Heart right ventricle (tissue), 16 donors: ENCODE results near the gene TCF4. TPM values are rescaled to one million over a fixed set of nuclear protein-coding genes. Genes with fewer than 3 reads are reported as not detected.

Source experiments
- ATAC-seq, 8 donors: fragments of 200-7000 bp; cut with Tn5 transposase; one replicate each; pipeline ENCODE4 v1.9.1; 2020; ENCODE audit warnings: mild to moderate bottlenecking in 8 of 8, moderate library complexity in 8 of 8, moderate number of reproducible peaks in 1 of 8
- DNase-seq, 2 donors: peaks; one replicate each; pipeline ENCODE4 v3.0.0-alpha.2; 2020
- H3K27ac ChIP-seq, 10 donors: fragments of 200-600 bp; sonication (generic) in 2 of 10; one replicate each; pipeline versions ENCODE4 v1.5.0 to v1.8.0; 2020 to 2022; ENCODE audit warnings: mild to moderate bottlenecking in 3 of 10
- H3K27me3 ChIP-seq, 7 donors: fragments of 200-600 bp; one replicate each; pipeline ENCODE4 v1.8.0; 2021 to 2022; ENCODE audit warnings: mild to moderate bottlenecking in 2 of 7
- H3K36me3 ChIP-seq, 9 donors: fragments of 200-600 bp; sonication (generic) in 1 of 9; one replicate each; pipeline versions ENCODE4 v1.5.0 to v1.8.0; 2020 to 2022; ENCODE audit warnings: mild to moderate bottlenecking in 2 of 9
- H3K4me1 ChIP-seq, 9 donors: fragments of 200-600 bp; sonication (generic) in 1 of 9; one replicate each; pipeline versions ENCODE4 v1.5.0 to v1.8.0; 2020 to 2022; ENCODE audit warnings: mild to moderate bottlenecking in 4 of 9
- H3K4me3 ChIP-seq, 10 donors: fragments of 200-600 bp; sonication (generic) in 2 of 10; one replicate each; pipeline versions ENCODE4 v1.5.0 to v1.8.0; 2020 to 2022; ENCODE audit warnings: mild to moderate bottlenecking in 7 of 10, moderate library complexity in 2 of 10
- H3K9me3 ChIP-seq, 11 donors: fragments of 200-600 bp in 10 of 11; sonication (generic) in 2 of 11; one replicate each; pipeline versions ENCODE4 v1.5.0 to v1.8.0; 2013 to 2022; ENCODE audit warnings: mild to moderate bottlenecking in 2 of 11, control low read depth in 1 of 11, moderate library complexity in 1 of 11
- CTCF ChIP-seq, 9 donors: fragments of 200-600 bp; sonication (generic) in 2 of 9; IDR thresholded peaks; one replicate each; pipeline versions ENCODE4 v1.5.0 to v1.8.0; 2021 to 2022; ENCODE audit warnings: antibody characterized with exemption in 9 of 9, mild to moderate bottlenecking in 5 of 9, moderate library complexity in 1 of 9
- WGBS, 2 donors: extraction: QIAGEN DNeasy Blood & Tissue Kit; methylation state at CpG; one replicate each; pipeline ENCODE4 v1.1.7; 2013; ENCODE audit warnings: inconsistent platforms in 1 of 2; 5-methylcytosine and 5-hydroxymethylcytosine counted together
- intact Hi-C, 10 donors: fragments of 100-400 bp; cut with DNase I; formaldehyde crosslinking; loops; one replicate each; pipeline versions ENCODE4 v1.11.1 to v1.14.2; 2022
- polyA plus RNA-seq, 2 donors: library from polyadenylated mRNA; stranded (reverse); fragments of 200-250 nt; gene quantifications; one replicate each; pipeline ENCODE4 v1.2.3, GENCODE V29; 2013
- total RNA-seq, 10 donors: library from RNA; stranded (reverse); fragmentation: NEBNext Ultra II Directional in 3 of 10; extraction: Animal tissue kit (Norgen Biotek cat#: 25700) in 3 of 10; gene quantifications; one replicate each; pipeline versions ENCODE4 v1.2.1 to v1.2.4, GENCODE V29; 2021 to 2023
- donor health status: Arrhythmogenic right ventricular cardiomyopathy.
- donor health status: ischemic (EF 13 %, LVEDD 7.1; RV severe dilation, severe dysfunction).
- donor health status: healthy with polysubstance abuse.
- donor health status: DM: no; HTN: yes; CAD: no.
- donor health status: DM: no; HTN: no; CAD: no.
- donor health status: ischemic (EF 25% LVEDD 6.9; RV normal size, moderate dysfunction).
- donor health status: ischemic (EF 25% LVEDD 5.7; RV mildly dilated, moderate dysfunction).
- donor health status: healthy.
- donor health status: DM: yes; HTN: yes; CAD: no.
- donor health status: Ischemic cardiomyopathy.
- donor health status: ischemic (EF 35%, LVEDD 5.7; RV mildly dilated, moderate dysfunction).
- donor health status: nonischemic (EF 11% LVEDD 7.7; RV severe dilation, severe dysfunction).
- donor health status: DM: yes; HTN: yes; CAD: no.
- donor health status: PGD.
- donor health status: ischemic (EF 29% LVEDD 5.4; RV normal size, mild dysfunction).
- donor health status: nonischemic (EF 23%, LVEDD 6.1; RV moderate dilation, normal function).

TCF4 gene
- total and polyA plus RNA-seq, 12 donors = 12.6 to 90.1 (median 65.5) TPM

GRCh38 chr18:55287935-55288868 is 299.8 kb downstream of the TCF4 start:
- Histone ChIP-seq H3K4me3 (no peak overlapping the region), H3K27ac (peak overlapping the region in 2 of 10 donors; percentile 21 to 53), H3K4me1 (peaks cover 0 to 100% (median 78%) of the 10 kb centered on the region in 9 donors), H3K36me3 (peaks cover 0 to 9% (median 0%) of the 10 kb centered on the region in 9 donors), H3K9me3 (no peaks in the 10 kb centered on the region), H3K27me3 (no peaks in the 10 kb centered on the region)
- 67 to 74% methylated on average over 10 of the region's 10 CpGs for WGBS, 2 donors
- DNase-seq (no peak), ATAC-seq (no peak)
- no peak for TF ChIP-seq CTCF (IDR thresholded peaks at IDR 0.05)
- intact Hi-C loops = loop anchor here in 1 of 10 donors (5.0 kb wide), 1 partner anchor 36 kb away; no protein-coding TSS in a partner anchor

GRCh38 chr18:55287149-55287806 is 300.7 kb downstream of the TCF4 start:
- DNase-seq = no peak
- H3K4me3 ChIP-seq = no peak overlapping the region
- H3K27ac ChIP-seq = peak overlapping the region in 3 of 10 donors; percentile 21 to 53 (median 31)
- intact Hi-C loops = loop anchor here in 1 of 10 donors (5.0 kb wide), 1 partner anchor 35 kb away; no protein-coding TSS in a partner anchor
- TF ChIP-seq CTCF (IDR thresholded peaks at IDR 0.05) = no peak
- H3K4me1 ChIP-seq = peaks cover 0 to 100% (median 74%) of the 10 kb centered on the region in 9 donors
- no peaks in the 10 kb centered on the region for H3K27me3 ChIP-seq
- H3K36me3 ChIP-seq = peaks cover 0 to 9% (median 0%) of the 10 kb centered on the region in 9 donors
- H3K9me3 ChIP-seq = no peaks in the 10 kb centered on the region
- peak in 7 of 8 donors; percentile 31 to 70 (median 60) for ATAC-seq
- WGBS, 2 donors = 46 to 48% methylated on average over 11 of the region's 11 CpGs

GRCh38 chr18:55286257-55286825 is 301.7 kb downstream of the TCF4 start:
- no peak overlapping the region for H3K4me3 ChIP-seq

More at GRCh38 chr18:55286257-55286825, 301.7 kb downstream of the TCF4 start:
- no peak for TF ChIP-seq CTCF (IDR thresholded peaks at IDR 0.05)
- DNase-seq = no peak
- Histone ChIP-seq H3K9me3 (no peaks in the 10 kb centered on the region), H3K27me3 (no peaks in the 10 kb centered on the region), H3K4me1 (peaks cover 0 to 97% (median 67%) of the 10 kb centered on the region in 9 donors), H3K27ac (peak overlapping the region in 1 of 10 donors; percentile 53), H3K36me3 (peaks cover 0 to 9% (median 0%) of the 10 kb centered on the region in 9 donors)
- intact Hi-C loops = loop anchor here in 1 of 10 donors (5.0 kb wide), 1 partner anchor 34 kb away; no protein-coding TSS in a partner anchor
- peak in 1 of 8 donors; percentile 31 for ATAC-seq
- 73 to 79% methylated on average over 6 of the region's 6 CpGs for WGBS, 2 donors
